Measurements from ENCODE around the gene ZFYVE28.

The ZFYVE28 gene

GRCh38 chr4:2413821-2414610, 4.4 kb downstream of the ZFYVE28 start:
- TF ChIP-seq CTCF (IDR thresholded peaks at IDR 0.05; ENCODE audit: low read depth, low read length) = no peak
- in situ Hi-C loops (cut with HindIII; ENCODE audit: low sequenced_read_pairs) = no loop called here
- no peak for DNase-seq (ENCODE audit: low read depth, low spot score)
- no peak overlapping the region for H3K4me3 ChIP-seq (ENCODE audit: low read depth, low read length)

DNA sequence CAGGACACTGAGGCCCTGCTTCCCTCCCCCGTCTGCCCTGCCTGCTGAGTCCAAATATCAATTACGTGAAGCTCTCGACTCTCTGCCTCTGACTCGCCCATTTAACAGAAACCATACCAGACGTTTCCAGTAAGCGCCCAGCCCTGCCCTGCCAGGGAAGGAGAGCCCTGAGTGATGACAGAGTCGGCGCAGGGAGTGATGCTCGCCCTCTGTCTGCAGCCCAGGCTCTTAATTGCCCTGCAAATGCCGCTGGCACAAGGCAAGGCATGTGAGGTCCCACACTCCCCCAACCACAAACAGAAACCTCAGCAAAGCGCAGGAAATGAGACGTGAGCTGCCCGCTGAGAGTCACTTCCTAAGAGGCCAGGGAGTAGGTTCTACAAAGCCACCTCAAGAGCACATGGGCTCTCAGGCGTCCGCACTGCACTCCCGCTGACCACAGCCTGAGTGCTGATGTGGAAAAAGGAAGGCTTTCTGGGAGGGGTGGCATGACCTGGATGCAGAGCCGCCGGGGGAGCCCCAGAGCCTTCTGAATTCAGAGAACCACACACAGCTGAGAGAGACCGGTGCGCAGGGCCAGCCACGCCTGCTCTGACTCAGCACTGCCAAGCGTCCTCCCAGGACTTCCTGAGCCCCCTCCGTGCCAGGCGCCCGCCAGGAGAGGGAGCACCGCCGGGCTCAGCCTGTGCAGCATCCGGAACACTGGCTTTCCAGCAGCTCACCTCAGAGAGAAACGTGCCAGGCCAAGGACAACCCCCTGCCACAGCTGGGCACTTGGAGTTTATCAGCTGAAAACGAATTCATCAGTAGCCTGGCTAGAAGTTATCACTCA, 5.3 kb downstream of the ZFYVE28 start:
- DNase-seq (ENCODE audit: low read depth, low spot score) = peak; percentile 99
- TF ChIP-seq CTCF (IDR thresholded peaks at IDR 0.05; ENCODE audit: low read depth, low read length) = peak; percentile 71
- in situ Hi-C loops (cut with HindIII; ENCODE audit: low sequenced_read_pairs) = no loop called here
- peak overlapping the region; percentile 15 for H3K4me3 ChIP-seq (ENCODE audit: low read depth, low read length)

DNA sequence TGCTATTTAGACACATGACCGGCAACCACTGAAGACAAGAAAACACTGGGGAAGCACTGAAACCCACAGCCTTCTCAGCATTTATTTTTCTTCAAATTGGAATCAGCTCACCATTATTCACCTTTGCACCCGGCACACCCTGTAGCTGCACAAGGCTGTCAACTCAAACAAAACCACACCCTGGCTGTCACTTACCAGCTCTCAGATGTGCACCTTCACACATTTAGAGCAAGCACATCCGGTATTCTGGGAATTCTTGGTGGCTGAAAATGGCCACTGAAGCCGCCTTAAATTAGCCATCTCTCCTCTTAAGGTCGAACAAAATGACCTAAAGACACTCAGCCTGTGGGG, 5.9 kb downstream of the ZFYVE28 start:
- TF ChIP-seq CTCF (IDR thresholded peaks at IDR 0.05; ENCODE audit: low read depth, low read length) = no peak
- in situ Hi-C loops (cut with HindIII; ENCODE audit: low sequenced_read_pairs) = no loop called here
- no peak for DNase-seq (ENCODE audit: low read depth, low spot score)
- peak overlapping the region; percentile 3 for H3K4me3 ChIP-seq (ENCODE audit: low read depth, low read length)

DNA sequence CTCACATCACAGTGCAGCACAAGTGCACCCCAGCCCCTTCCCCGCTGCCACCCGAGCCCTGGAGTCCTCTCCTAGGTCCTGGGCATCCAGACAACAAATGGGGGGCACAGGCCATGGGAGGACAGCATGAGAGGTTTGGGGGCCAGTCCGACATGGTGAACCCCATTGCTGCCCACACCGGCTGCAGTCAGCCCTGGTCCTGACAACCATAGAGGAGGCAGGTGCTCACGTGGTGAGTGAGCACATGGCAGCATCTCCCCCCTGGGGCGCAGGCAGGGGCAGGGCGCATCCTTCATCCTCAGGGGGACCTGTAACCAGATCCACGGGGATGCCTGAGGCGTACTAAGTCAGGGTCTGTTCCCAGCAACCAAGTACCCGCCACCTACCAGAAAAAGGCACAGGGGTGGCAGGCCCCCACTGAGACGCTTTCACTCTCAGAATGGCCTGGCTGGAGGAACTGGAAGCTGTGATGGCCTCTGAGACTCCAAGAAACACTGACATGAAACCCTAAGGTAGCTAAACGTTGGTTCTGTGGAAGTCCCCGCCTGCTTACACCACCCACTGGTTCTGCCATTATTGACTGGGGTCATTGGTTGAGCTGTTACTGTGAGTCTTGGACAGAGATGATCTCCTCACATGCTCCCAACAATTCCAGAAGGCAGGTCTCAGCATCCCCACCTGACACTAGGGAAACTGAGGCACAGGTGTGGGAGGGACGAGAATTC, 6.5 kb downstream of the ZFYVE28 start:
- in situ Hi-C loops (cut with HindIII; ENCODE audit: low sequenced_read_pairs) = no loop called here
- no peak for TF ChIP-seq CTCF (IDR thresholded peaks at IDR 0.05; ENCODE audit: low read depth, low read length)
- no peak for DNase-seq (ENCODE audit: low read depth, low spot score)
- no peak overlapping the region for H3K4me3 ChIP-seq (ENCODE audit: low read depth, low read length)

DNA sequence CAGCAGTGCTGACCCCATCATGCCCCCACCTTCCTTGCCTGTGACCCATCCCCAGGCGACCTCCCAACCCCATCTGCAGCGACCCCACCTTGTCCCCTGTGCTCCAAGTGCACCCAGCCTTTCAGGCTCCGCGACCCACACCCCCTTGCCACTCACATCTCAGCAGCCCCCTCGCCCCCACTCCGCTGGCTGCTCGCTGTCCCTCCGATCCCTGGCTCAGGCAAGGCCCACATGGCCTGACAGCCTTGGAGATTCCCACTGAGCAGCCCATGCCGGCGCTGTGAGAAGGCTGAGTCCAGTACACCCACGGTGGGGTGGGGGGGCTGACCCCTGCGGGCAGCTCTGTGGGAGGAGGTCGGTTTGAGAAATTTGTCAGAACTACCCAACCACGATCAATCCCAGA, 9.1 kb downstream of the ZFYVE28 start:
- TF ChIP-seq CTCF (IDR thresholded peaks at IDR 0.05; ENCODE audit: low read depth, low read length) = no peak
- H3K4me3 ChIP-seq (ENCODE audit: low read depth, low read length) = no peak overlapping the region
- in situ Hi-C loops (cut with HindIII; ENCODE audit: low sequenced_read_pairs) = no loop called here
- no peak for DNase-seq (ENCODE audit: low read depth, low spot score)

DNA sequence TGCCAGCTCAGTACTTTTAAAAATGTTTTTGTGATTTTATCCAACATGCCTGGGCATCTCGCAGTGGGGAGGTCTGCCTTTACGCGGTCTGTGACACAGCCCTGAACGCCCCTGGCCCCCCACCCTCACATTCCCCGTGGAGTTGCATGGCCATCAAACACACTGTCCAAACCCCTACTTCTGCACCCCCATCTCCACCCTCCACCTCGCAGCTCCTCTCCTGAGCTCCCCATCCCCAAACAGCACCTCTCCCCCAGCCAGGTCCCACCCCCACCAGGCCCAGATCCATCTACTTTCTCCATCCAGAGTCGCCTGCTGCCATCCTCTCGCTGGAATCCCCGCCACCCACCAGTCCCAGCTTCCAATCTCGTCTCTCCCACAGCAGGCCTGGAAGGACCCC, 9.5 kb downstream of the ZFYVE28 start:
- in situ Hi-C loops (cut with HindIII; ENCODE audit: low sequenced_read_pairs) = no loop called here
- DNase-seq (ENCODE audit: low read depth, low spot score) = no peak
- TF ChIP-seq CTCF (IDR thresholded peaks at IDR 0.05; ENCODE audit: low read depth, low read length) = no peak
- H3K4me3 ChIP-seq (ENCODE audit: low read depth, low read length) = no peak overlapping the region
